Neural cell (in vitro differentiated cells): Measurements from ENCODE around the gene KRTAP7-1.

Experiments used
- CTCF ChIP-seq: fragments of 450-650 bp; IDR thresholded peaks from 2 replicates; pipeline ENCODE4 v1.5.1; 2014; ENCODE audit warnings: antibody characterized with exemption, mild to moderate bottlenecking, moderate library complexity; ENCODE audit not compliant: poor library complexity, severe bottlenecking
- EP300 ChIP-seq: fragments of 450-650 bp; conservative IDR thresholded peaks from 2 replicates; pipeline ENCODE4 v1.6.1; 2014; ENCODE audit warnings: antibody characterized with exemption, mild to moderate bottlenecking, moderate library complexity; ENCODE audit not compliant: poor library complexity, severe bottlenecking
- EZH2 ChIP-seq: fragments of 200-600, 300-800 bp; shearing (Covaris generic), sonication (generic); IDR thresholded peaks from 2 replicates; pipeline ENCODE4 v1.6.1; 2014; ENCODE audit warnings: antibody characterized with exemption, low read length, borderline replicate concordance, mild to moderate bottlenecking; ENCODE audit not compliant: insufficient read depth, poor library complexity, severe bottlenecking
- POLR2AphosphoS5 ChIP-seq: IDR thresholded peaks from 2 replicates; pipeline ENCODE4 v1.6.1; 2012
- REST ChIP-seq: IDR thresholded peaks from 2 replicates; pipeline ENCODE4 v1.6.1; 2012; ENCODE audit warnings: borderline replicate concordance
- TAF1 ChIP-seq: IDR thresholded peaks from 2 replicates; pipeline ENCODE4 v1.6.1; 2012; ENCODE audit warnings: low read depth

GRCh38 chr21:30800605-30801004 is 29.0 kb downstream of the KRTAP7-1 start:
- TF ChIP-seq CTCF (no peak), EP300 (no peak), REST (no peak), POLR2AphosphoS5 (no peak), TAF1 (no peak), EZH2 (no peak)
